Measurements from ENCODE around the gene HHATL.

Gene HHATL

GRCh38 chr3:42658771-42659390, 43.7 kb downstream of the HHATL start:
- FAIRE-seq (no peak), DNase-seq (ENCODE audit: insufficient read length) (no peak)
- no peak for TF ChIP-seq POLR2AphosphoS5 (IDR thresholded peaks at IDR 0.05; ENCODE audit: low read depth, low read length)
- TF ChIP-seq POLR2A (IDR thresholded peaks at IDR 0.05; ENCODE audit: low read depth, low read length), result no peak
- no peak for TF ChIP-seq TAF1 (IDR thresholded peaks at IDR 0.05; ENCODE audit: borderline replicate concordance, low read depth, low read length)

- no peak for TF ChIP-seq POLR2AphosphoS5 (IDR thresholded peaks at IDR 0.05; ENCODE audit: low read depth, low read length)
- no peak for TF ChIP-seq POLR2A (IDR thresholded peaks at IDR 0.05; ENCODE audit: low read depth, low read length)
- no peak for TF ChIP-seq TAF1 (IDR thresholded peaks at IDR 0.05; ENCODE audit: borderline replicate concordance, low read depth, low read length)
- no peak for FAIRE-seq
- DNase-seq (ENCODE audit: insufficient read length), result no peak
Measured at GRCh38 chr3:42658091-42658770, 44.4 kb downstream of the HHATL start.

- TF ChIP-seq POLR2AphosphoS5 (IDR thresholded peaks at IDR 0.05; ENCODE audit: low read depth, low read length) (no peak), TAF1 (IDR thresholded peaks at IDR 0.05; ENCODE audit: borderline replicate concordance, low read depth, low read length) (no peak), POLR2A (IDR thresholded peaks at IDR 0.05; ENCODE audit: low read depth, low read length) (no peak)
- no peak for FAIRE-seq
- DNase-seq (ENCODE audit: insufficient read length), result no peak
Measured at GRCh38 chr3:42657675-42658074, 44.9 kb downstream of the HHATL start.

GRCh38 chr3:42656680-42657610, 45.7 kb downstream of the HHATL start:
- no peak for DNase-seq (ENCODE audit: insufficient read length)
- TF ChIP-seq TAF1 (IDR thresholded peaks at IDR 0.05; ENCODE audit: borderline replicate concordance, low read depth, low read length), result no peak
- no peak for TF ChIP-seq POLR2A (IDR thresholded peaks at IDR 0.05; ENCODE audit: low read depth, low read length)
- TF ChIP-seq POLR2AphosphoS5 (IDR thresholded peaks at IDR 0.05; ENCODE audit: low read depth, low read length), result no peak
- FAIRE-seq, result no peak

GRCh38 chr3:42655980-42656679, 46.5 kb downstream of the HHATL start:
- DNase-seq (ENCODE audit: insufficient read length) (no peak), FAIRE-seq (no peak)
- TF ChIP-seq TAF1 (IDR thresholded peaks at IDR 0.05; ENCODE audit: borderline replicate concordance, low read depth, low read length), result no peak
- no peak for TF ChIP-seq POLR2AphosphoS5 (IDR thresholded peaks at IDR 0.05; ENCODE audit: low read depth, low read length)
- no peak for TF ChIP-seq POLR2A (IDR thresholded peaks at IDR 0.05; ENCODE audit: low read depth, low read length)

GRCh38 chr3:42655331-42655888, 47.2 kb downstream of the HHATL start:
- FAIRE-seq (no peak), DNase-seq (ENCODE audit: insufficient read length) (no peak)
- no peak for TF ChIP-seq TAF1 (IDR thresholded peaks at IDR 0.05; ENCODE audit: borderline replicate concordance, low read depth, low read length)
- TF ChIP-seq POLR2A (IDR thresholded peaks at IDR 0.05; ENCODE audit: low read depth, low read length), result no peak
- no peak for TF ChIP-seq POLR2AphosphoS5 (IDR thresholded peaks at IDR 0.05; ENCODE audit: low read depth, low read length)

- no peak for FAIRE-seq
- TF ChIP-seq TAF1 (IDR thresholded peaks at IDR 0.05; ENCODE audit: borderline replicate concordance, low read depth, low read length), result no peak
- no peak for TF ChIP-seq POLR2A (IDR thresholded peaks at IDR 0.05; ENCODE audit: low read depth, low read length)
- TF ChIP-seq POLR2AphosphoS5 (IDR thresholded peaks at IDR 0.05; ENCODE audit: low read depth, low read length), result no peak
- DNase-seq (ENCODE audit: insufficient read length), result no peak
Measured at GRCh38 chr3:42654331-42655201, 48.0 kb downstream of the HHATL start.

GRCh38 chr3:42653560-42654330, 48.9 kb downstream of the HHATL start, which contains the start of gene ZBTB47:
TSS of gene ZBTB47 (plus strand) at chr3:42653697. CDS start at chr3:42658356, 4,659 bp downstream.
- DNase-seq (ENCODE audit: insufficient read length), result no peak
- TF ChIP-seq POLR2A (IDR thresholded peaks at IDR 0.05; ENCODE audit: low read depth, low read length) (no peak), TAF1 (IDR thresholded peaks at IDR 0.05; ENCODE audit: borderline replicate concordance, low read depth, low read length) (no peak), POLR2AphosphoS5 (IDR thresholded peaks at IDR 0.05; ENCODE audit: low read depth, low read length) (no peak)
- no peak for FAIRE-seq

- DNase-seq (ENCODE audit: insufficient read length) (no peak), FAIRE-seq (no peak)
- TF ChIP-seq TAF1 (IDR thresholded peaks at IDR 0.05; ENCODE audit: borderline replicate concordance, low read depth, low read length) (no peak), POLR2AphosphoS5 (IDR thresholded peaks at IDR 0.05; ENCODE audit: low read depth, low read length) (no peak), POLR2A (IDR thresholded peaks at IDR 0.05; ENCODE audit: low read depth, low read length) (no peak)
Measured at GRCh38 chr3:42653303-42653559, 49.4 kb downstream of the HHATL start.
